ENCODE measurements around the gene GFI1B. TPM values are rescaled to one million over a fixed set of nuclear protein-coding genes. Genes with fewer than 3 reads are reported as not detected.

The GFI1B gene
- polyA plus RNA-seq, 2 of the 4 experiments (the other 2 are of a cell fraction), result 0.09 TPM; not detected in 1

GRCh38 chr9:132982458-132982857, 4.0 kb downstream of the GFI1B start:
- ChIA-PET POLR2A (no interaction called here), CTCF (interaction anchor here (1.1 to 6.1 kb wide), 3 partner anchors 10 to 60 kb away, joined by 3 to 34 read pairs (median 5); no protein-coding TSS in a partner anchor)

GRCh38 chr9:132983491-132984201, 5.2 kb downstream of the GFI1B start:
- POLR2A ChIA-PET, result no interaction called here
- Histone ChIP-seq H3K4me3 (no peak overlapping the region), H3K27ac (no peak overlapping the region), H3K4me1 (0 out of 3 replicates have a peak, but pooled peaks cover under 1% of the 10 kb centered on the region), H3K4me2 (no peak overlapping the region), H3K9me3 (no peaks in the 10 kb centered on the region)
- no peak for ATAC-seq
- 61% methylated on average over 11 of the region's 11 CpGs for WGBS (ENCODE audit: missing lambda C conversion rate)
- no peak for FAIRE-seq
- no peak for TF ChIP-seq CBX8 (IDR thresholded peaks at IDR 0.05)
- TF ChIP-seq HEYL (CRISPR knock-in tag; IDR thresholded peaks at IDR 0.05), result no peak
- no peak for DNase-seq (ENCODE audit: low read depth in 1 of 2, low spot score in 1 of 2)
- CTCF ChIA-PET, result interaction anchor here (1.8 to 6.1 kb wide), 2 partner anchors 12 to 38 kb away, joined by 4 to 34 read pairs; no protein-coding TSS in a partner anchor

More at GRCh38 chr9:132982458-132982857, 4.0 kb downstream of the GFI1B start:
- Histone ChIP-seq H3K9me3 (no peaks in the 10 kb centered on the region), H3K27ac (no peak overlapping the region), H3K4me1 (peaks cover 8% of the 10 kb centered on the region; the same call in 1 of the 3 replicates), H3K4me2 (no peak overlapping the region), H3K4me3 (no peak overlapping the region)
- FAIRE-seq (no peak), DNase-seq (ENCODE audit: low read depth in 1 of 2, low spot score in 1 of 2) (no peak), ATAC-seq (no peak)
- TF ChIP-seq SREBF2 (IDR thresholded peaks at IDR 0.05) (no peak), JUN (IDR thresholded peaks at IDR 0.05) (no peak), HES2 (IDR thresholded peaks at IDR 0.05) (no peak)
- WGBS (ENCODE audit: missing lambda C conversion rate), result 70% methylated on average over 8 of the region's 8 CpGs

GRCh38 chr9:132984202-132985070, 5.9 kb downstream of the GFI1B start:
- no peak overlapping the region for H3K4me2 ChIP-seq
- CTCF ChIA-PET, result interaction anchor here (1.2 to 7.3 kb wide), 4 partner anchors 7 to 37 kb away, joined by 3 to 40 read pairs (median 19); partner anchors contain the start of gene GFI1B
- H3K4me3 ChIP-seq, result no peak overlapping the region
- no peak for ATAC-seq
- no peak for TF ChIP-seq PHF8 (IDR thresholded peaks at IDR 0.05; ENCODE audit: borderline replicate concordance, low read depth)
- no peak for TF ChIP-seq MAZ (IDR thresholded peaks at IDR 0.05; ENCODE audit: borderline replicate concordance, low read depth, low read length)
- no peak for TF ChIP-seq KDM1A (IDR thresholded peaks at IDR 0.05; ENCODE audit: low read depth)
- TF ChIP-seq CHD4 (IDR thresholded peaks at IDR 0.05; ENCODE audit: borderline replicate concordance), result no peak
- TF ChIP-seq NR3C1 (IDR thresholded peaks at IDR 0.05), result no peak
- TF ChIP-seq HOXB13 (CRISPR knock-in tag; IDR thresholded peaks at IDR 0.05; ENCODE audit: low read depth), result no peak
- H3K4me1 ChIP-seq, result no peaks in the 10 kb centered on the region
- no peak for FAIRE-seq
- WGBS (ENCODE audit: missing lambda C conversion rate), result 70% methylated on average over 20 of the region's 20 CpGs
- no peak overlapping the region for H3K27ac ChIP-seq
- POLR2A ChIA-PET, result no interaction called here
- no peak for DNase-seq (ENCODE audit: low read depth in 1 of 2, low spot score in 1 of 2)
- H3K9me3 ChIP-seq, result no peaks in the 10 kb centered on the region

- ATAC-seq (no peak), DNase-seq (ENCODE audit: low read depth in 1 of 2, low spot score in 1 of 2) (no peak), FAIRE-seq (no peak)
- H3K4me1 ChIP-seq, result no peaks in the 10 kb centered on the region
- 21% methylated on average over 4 of the region's 4 CpGs for WGBS (ENCODE audit: missing lambda C conversion rate)
- H3K4me2 ChIP-seq, result no peak overlapping the region
- H3K4me3 ChIP-seq, result no peak overlapping the region
- TF ChIP-seq POLR2A (IDR thresholded peaks at IDR 0.05; ENCODE audit: low read length) (no peak), NR3C1 (IDR thresholded peaks at IDR 0.05) (no peak), ZNF302 (CRISPR knock-in tag; IDR thresholded peaks at IDR 0.05) (no peak), MYC (IDR thresholded peaks at IDR 0.05; ENCODE audit: borderline replicate concordance, low read length) (no peak)
- POLR2A ChIA-PET, result no interaction called here
- H3K9me3 ChIP-seq, result no peaks in the 10 kb centered on the region
- CTCF ChIA-PET, result interaction anchor here (1.2 to 7.3 kb wide), 4 partner anchors 8 to 37 kb away, joined by 3 to 40 read pairs (median 19); partner anchors contain the start of gene GFI1B
- H3K27ac ChIP-seq, result no peak overlapping the region
These were observed 6.5 kb downstream of the GFI1B start for GRCh38 chr9:132985071-132985350.

GRCh38 chr9:132985489-132985888, 7.0 kb downstream of the GFI1B start:
- Histone ChIP-seq H3K27ac (no peak overlapping the region), H3K4me2 (no peak overlapping the region), H3K9me3 (no peaks in the 10 kb centered on the region), H3K4me1 (no peaks in the 10 kb centered on the region), H3K4me3 (no peak overlapping the region)
- FAIRE-seq, result no peak
- CTCF ChIA-PET, result interaction anchor here (1.0 to 7.3 kb wide), 4 partner anchors 9 to 37 kb away, joined by 3 to 40 read pairs (median 20); partner anchors contain the start of gene GFI1B
- WGBS (ENCODE audit: missing lambda C conversion rate), result 81% methylated on average over 6 of the region's 8 CpGs
- ATAC-seq, result no peak
- no peak for DNase-seq (ENCODE audit: low read depth in 1 of 2, low spot score in 1 of 2)
- TF ChIP-seq EHF (CRISPR knock-in tag; IDR thresholded peaks at IDR 0.05) (no peak), HEYL (CRISPR knock-in tag; IDR thresholded peaks at IDR 0.05) (no peak), ZFP36 (IDR thresholded peaks at IDR 0.05; ENCODE audit: borderline replicate concordance, partially characterized antibody) (peak; percentile 35)
- POLR2A ChIA-PET, result no interaction called here
